Muscle layer of colon (tissue), 2 donors: ENCODE results near the gene MFAP5.

Source experiments
- H3K27ac ChIP-seq: one replicate; pipeline ENCODE4 v1.7.0; 2013; ENCODE audit warnings: low read depth, mild to moderate bottlenecking, low read length, moderate library complexity
- H3K27me3 ChIP-seq, 2 donors: one replicate each; pipeline ENCODE4 v1.7.0; 2013; ENCODE audit warnings: low read length in 2 of 2, mild to moderate bottlenecking in 2 of 2; ENCODE audit not compliant: insufficient read depth in 2 of 2, control insufficient read depth in 1 of 2
- H3K36me3 ChIP-seq: one replicate; pipeline ENCODE4 v1.7.0; 2013; ENCODE audit warnings: mild to moderate bottlenecking, low read length; ENCODE audit not compliant: insufficient read depth
- H3K4me1 ChIP-seq: one replicate; pipeline ENCODE4 v1.7.0; 2013; ENCODE audit warnings: mild to moderate bottlenecking, low read length; ENCODE audit not compliant: insufficient read depth
- H3K4me3 ChIP-seq, 2 donors: one replicate each; pipeline ENCODE4 v1.7.0; 2013; ENCODE audit warnings: low read length in 2 of 2, low read depth in 1 of 2, mild to moderate bottlenecking in 1 of 2, moderate library complexity in 1 of 2
- H3K9ac ChIP-seq: one replicate; pipeline ENCODE4 v1.7.0; 2013; ENCODE audit warnings: low read length
- H3K9me3 ChIP-seq: one replicate; pipeline ENCODE4 v1.7.0; 2013; ENCODE audit warnings: mild to moderate bottlenecking, low read length
- donor health status: abdominal sarcoma.
- donor health status: Adenocarcinoma of cecum.

The MFAP5 gene, protein sequence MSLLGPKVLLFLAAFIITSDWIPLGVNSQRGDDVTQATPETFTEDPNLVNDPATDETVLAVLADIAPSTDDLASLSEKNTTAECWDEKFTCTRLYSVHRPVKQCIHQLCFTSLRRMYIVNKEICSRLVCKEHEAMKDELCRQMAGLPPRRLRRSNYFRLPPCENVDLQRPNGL

GRCh38 chr12:8662593-8662992 is at the start of gene MFAP5:
Gene MFAP5, minus strand, starts transcription at chr12:8662826. Its CDS starts 722 bp downstream, at chr12:8662104.
- H3K36me3 ChIP-seq, result no peaks in the 10 kb centered on the region
- no peak within 1 kb of the TSS for H3K27ac ChIP-seq
- no peaks in the 10 kb centered on the region for H3K9me3 ChIP-seq
- H3K9ac ChIP-seq, result no peak within 1 kb of the TSS
- H3K27me3 ChIP-seq, result no peaks in the 10 kb centered on the region
- peak within 1 kb of the TSS in 1 of 2 donors; percentile 0 for H3K4me3 ChIP-seq
- peaks cover 12% of the 10 kb centered on the region for H3K4me1 ChIP-seq

- H3K27ac ChIP-seq, result peak overlapping the region; percentile 10
- H3K9me3 ChIP-seq, result no peaks in the 10 kb centered on the region
- no peaks in the 10 kb centered on the region for H3K27me3 ChIP-seq
- H3K4me1 ChIP-seq, result peaks cover 24% of the 10 kb centered on the region
- peak overlapping the region in 1 of 2 donors; percentile 50 for H3K4me3 ChIP-seq
- H3K9ac ChIP-seq, result no peak overlapping the region
- no peaks in the 10 kb centered on the region for H3K36me3 ChIP-seq
Measured at GRCh38 chr12:8709124-8709830, 46.7 kb upstream of the MFAP5 start.

GRCh38 chr12:8702159-8702558 is 39.5 kb upstream of the MFAP5 start:
- Histone ChIP-seq H3K27me3 (no peaks in the 10 kb centered on the region), H3K27ac (no peak overlapping the region), H3K4me3 (no peak overlapping the region), H3K9ac (no peak overlapping the region), H3K4me1 (peaks cover 42% of the 10 kb centered on the region), H3K9me3 (no peaks in the 10 kb centered on the region), H3K36me3 (no peaks in the 10 kb centered on the region)

GRCh38 chr12:8701046-8701660 is 38.5 kb upstream of the MFAP5 start:
- Histone ChIP-seq H3K9me3 (no peaks in the 10 kb centered on the region), H3K36me3 (no peaks in the 10 kb centered on the region), H3K27ac (no peak overlapping the region), H3K27me3 (no peaks in the 10 kb centered on the region), H3K4me3 (no peak overlapping the region), H3K9ac (no peak overlapping the region), H3K4me1 (peaks cover 49% of the 10 kb centered on the region)

DNA sequence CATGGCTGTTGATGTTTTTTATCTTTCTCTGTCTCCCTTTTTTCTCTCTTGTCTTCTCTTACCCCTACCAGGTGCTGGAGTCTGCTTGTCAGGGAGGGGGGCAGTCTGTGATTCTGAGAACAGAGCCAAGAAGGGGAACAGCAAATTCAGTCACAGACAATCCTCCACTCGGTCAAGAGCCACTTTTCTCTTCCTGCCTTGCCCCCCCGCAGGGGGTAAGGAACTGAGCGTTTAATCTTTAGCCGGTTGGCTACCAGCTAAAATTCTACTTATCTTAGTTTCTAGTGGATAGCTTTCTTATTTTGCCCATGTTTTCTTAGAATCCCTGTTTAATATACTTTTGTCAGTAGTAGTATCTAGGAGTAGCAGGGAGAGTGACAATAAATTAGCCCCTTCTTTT is 37.1 kb upstream of the MFAP5 start:
- Histone ChIP-seq H3K27me3 (no peaks in the 10 kb centered on the region), H3K9me3 (no peaks in the 10 kb centered on the region), H3K4me3 (no peak overlapping the region), H3K27ac (no peak overlapping the region), H3K4me1 (peaks cover 49% of the 10 kb centered on the region), H3K9ac (peak overlapping the region; percentile 8), H3K36me3 (no peaks in the 10 kb centered on the region)

GRCh38 chr12:8698879-8699278 is 36.3 kb upstream of the MFAP5 start:
- no peaks in the 10 kb centered on the region for H3K27me3 ChIP-seq
- peak overlapping the region; percentile 16 for H3K27ac ChIP-seq
- no peaks in the 10 kb centered on the region for H3K36me3 ChIP-seq
- H3K9me3 ChIP-seq, result no peaks in the 10 kb centered on the region
- peaks cover 49% of the 10 kb centered on the region for H3K4me1 ChIP-seq
- H3K9ac ChIP-seq, result peak overlapping the region; percentile 29
- peak overlapping the region; percentile 57 to 62 for H3K4me3 ChIP-seq

- H3K27me3 ChIP-seq, result no peaks in the 10 kb centered on the region
- no peaks in the 10 kb centered on the region for H3K36me3 ChIP-seq
- H3K9me3 ChIP-seq, result no peaks in the 10 kb centered on the region
- peak overlapping the region; percentile 84 for H3K27ac ChIP-seq
- H3K4me3 ChIP-seq, result peak overlapping the region; percentile 57 to 62
- H3K4me1 ChIP-seq, result peaks cover 49% of the 10 kb centered on the region
- peak overlapping the region; percentile 53 for H3K9ac ChIP-seq
Measured at GRCh38 chr12:8698132-8698851, 35.7 kb upstream of the MFAP5 start.

DNA sequence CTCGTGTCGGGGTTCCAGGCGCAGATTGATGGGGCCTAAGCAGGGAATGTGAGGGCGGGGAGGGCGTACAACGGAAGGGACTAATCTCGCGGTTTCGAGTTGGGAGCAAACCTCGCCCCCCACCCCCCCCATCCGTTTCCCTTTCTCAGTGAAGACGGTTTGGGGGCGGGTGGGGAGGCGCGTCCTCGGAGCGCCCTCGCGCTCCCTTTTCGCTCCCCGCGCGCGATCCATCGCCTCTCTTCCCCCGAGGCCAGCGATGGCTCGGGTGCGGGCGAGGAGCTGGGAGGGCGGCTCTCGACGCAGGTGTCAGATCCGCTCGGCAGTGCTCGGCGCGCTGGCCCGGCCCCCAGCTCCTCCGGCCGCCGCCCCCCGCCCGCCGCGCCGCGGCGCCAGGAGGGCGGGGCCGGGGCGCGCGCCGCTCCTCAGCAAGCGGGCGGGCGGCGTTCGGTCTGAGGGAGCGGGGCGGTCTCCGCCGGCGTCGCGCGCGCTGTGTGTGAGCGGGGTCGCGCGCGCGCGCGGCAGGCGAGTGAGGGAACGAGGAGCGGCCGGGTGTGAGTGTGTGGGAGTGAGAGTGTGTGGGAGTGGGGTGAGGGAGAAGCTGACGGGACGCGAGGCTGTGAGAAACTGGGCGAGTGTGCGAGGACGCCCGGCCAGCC is 35.0 kb upstream of the MFAP5 start, which contains the start of gene RIMKLB:
RIMKLB (plus strand) TSS at position 516 of the 656 bp plus-strand sequence. CDS start 15,876 bp downstream, outside the sequence.
- H3K4me1 ChIP-seq, result peaks cover 51% of the 10 kb centered on the region

GRCh38 chr12:8697120-8697475 is 34.5 kb upstream of the MFAP5 start:
- Histone ChIP-seq H3K4me1 (peaks cover 51% of the 10 kb centered on the region), H3K9me3 (no peaks in the 10 kb centered on the region), H3K9ac (peak overlapping the region; percentile 79), H3K4me3 (peak overlapping the region; percentile 75 to 86), H3K36me3 (no peaks in the 10 kb centered on the region), H3K27me3 (no peaks in the 10 kb centered on the region), H3K27ac (peak overlapping the region; percentile 98)

More for the DNA sequence above, 35.0 kb upstream of the MFAP5 start, which contains the start of gene RIMKLB:
- no peaks in the 10 kb centered on the region for H3K27me3 ChIP-seq
- peak within 1 kb of the TSS; percentile 75 to 86 for H3K4me3 ChIP-seq
- no peaks in the 10 kb centered on the region for H3K36me3 ChIP-seq
- peak within 1 kb of the TSS; percentile 98 for H3K27ac ChIP-seq
- no peaks in the 10 kb centered on the region for H3K9me3 ChIP-seq
- peak within 1 kb of the TSS; percentile 79 for H3K9ac ChIP-seq

- peak overlapping the region; percentile 75 to 86 for H3K4me3 ChIP-seq
- no peaks in the 10 kb centered on the region for H3K9me3 ChIP-seq
- H3K27me3 ChIP-seq, result no peaks in the 10 kb centered on the region
- H3K4me1 ChIP-seq, result peaks cover 49% of the 10 kb centered on the region
- H3K9ac ChIP-seq, result peak overlapping the region; percentile 79
- no peaks in the 10 kb centered on the region for H3K36me3 ChIP-seq
- H3K27ac ChIP-seq, result peak overlapping the region; percentile 98
Measured at GRCh38 chr12:8696442-8697090, 33.9 kb upstream of the MFAP5 start.
